ENCODE results near the gene SCAPER.

DNA sequence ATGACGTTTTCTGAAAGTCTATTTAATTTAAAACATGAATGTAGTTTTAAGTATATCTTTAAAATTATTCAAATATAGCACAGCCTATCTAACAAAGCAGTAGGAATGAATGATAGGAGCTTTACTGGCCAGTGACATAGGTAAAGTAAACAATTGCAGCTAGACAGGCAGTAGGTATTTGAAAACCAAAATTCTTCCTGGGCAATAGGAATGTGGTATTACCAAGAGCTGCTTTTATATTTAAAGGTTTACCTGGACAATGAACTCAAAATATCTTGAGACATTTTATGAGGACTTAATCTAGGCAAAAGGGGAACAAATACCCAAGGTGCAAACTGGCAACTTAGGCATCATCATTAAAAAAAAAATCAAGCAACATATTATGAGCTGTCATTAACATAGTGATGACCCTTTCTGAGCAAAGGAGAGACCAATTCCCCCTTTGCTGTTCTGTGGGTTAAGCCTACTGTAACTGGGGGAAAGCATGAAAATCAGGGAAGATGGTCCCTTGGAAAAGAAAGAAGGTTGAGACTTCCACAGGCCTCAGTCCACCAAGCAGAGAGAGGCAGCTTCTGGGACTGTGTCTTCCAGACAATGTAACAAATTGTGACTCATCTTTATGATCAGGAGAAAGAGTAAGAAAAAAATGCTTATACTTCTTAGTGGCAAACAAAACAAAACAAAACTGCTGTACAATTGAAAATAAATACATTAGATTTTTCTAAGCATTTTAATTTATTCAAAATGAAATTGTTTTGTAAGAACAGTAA, 555.7 kb downstream of the SCAPER start:
- TF ChIP-seq POLR2A (IDR thresholded peaks at IDR 0.05; ENCODE audit: low read length) (no peak), GATA1 (IDR thresholded peaks at IDR 0.05; ENCODE audit: low read depth, low read length) (no peak)
